NCI-H460 (cell line): ENCODE measurements around the gene C19orf73. TPM values are rescaled to one million over a fixed set of nuclear protein-coding genes. Genes with fewer than 3 reads are reported as not detected.

Source experiments
- DNase-seq: peaks from one replicate; pipeline ENCODE4 v3.0.0-alpha.2; 2016; ENCODE audit warnings: low read depth; ENCODE audit errors: extremely low read depth
- small RNA-seq, 2 experiments: library from RNA; depleted of rRNA; stranded (forward); fragments of <200 nt; gene quantifications; one replicate each; pipeline ENCODE3, GENCODE V24; 2014
- total RNA-seq: library from RNA; depleted of rRNA; stranded (reverse); fragments of >200 nt; shearing (Covaris generic); gene quantifications from 2 replicates; pipeline ENCODE4 v1.2.3, GENCODE V29; 2014; rRNA removed

C19orf73 gene
- total RNA-seq, 1 experiment from 2014 or later, result 0.59 TPM

GRCh38 chr19:49071860-49072547 lies 46.9 kb downstream of the C19orf73 start:
- no peak for DNase-seq

GRCh38 chr19:49070416-49070815 lies 48.5 kb downstream of the C19orf73 start:
- DNase-seq, result no peak

GRCh38 chr19:49069026-49069425 lies 49.9 kb downstream of the C19orf73 start:
- no peak for DNase-seq

Small RNAs within 50 kb of the gene (small RNA-seq; reads per million reads assigned to genes)
- gene RN7SL708P, result 0 reads per million in 2 experiments

Other genes starting within 250 kb of the C19orf73 start
- gene PPP1R15A, start 246.7 kb downstream of the C19orf73 start, total RNA-seq, result 83.3 and 85.6 TPM in 2 replicates
- gene TULP2, start 220.4 kb downstream of the C19orf73 start, total RNA-seq, result not detected in 2 replicates
- 87.9 and 97.4 TPM in 2 replicates for gene NUCB1, start 218.8 kb downstream of the C19orf73 start, total RNA-seq
- gene DHDH, start 185.4 kb downstream of the C19orf73 start, total RNA-seq, result 0.55 TPM in 1 of 2 replicates, not detected in the other
- 93.6 and 95.9 TPM in 2 replicates for gene BAX, start 164.3 kb downstream of the C19orf73 start, total RNA-seq
- gene FTL, start 153.8 kb downstream of the C19orf73 start, total RNA-seq, result 10,502 and 11,625 TPM in 2 replicates
- 17.5 and 19.8 TPM in 2 replicates for gene GYS1, start 125.8 kb downstream of the C19orf73 start, total RNA-seq
- 165 and 179 TPM in 2 replicates for gene RUVBL2, start 125.3 kb downstream of the C19orf73 start, total RNA-seq
- not detected in 2 replicates for gene LHB, start 102.1 kb downstream of the C19orf73 start, total RNA-seq
- gene CGB3, start 94.8 kb downstream of the C19orf73 start, total RNA-seq, result not detected in 2 replicates
- not detected in 2 replicates for gene CGB2, start 87.3 kb downstream of the C19orf73 start, total RNA-seq
- not detected in 2 replicates for gene CGB1, start 82.2 kb downstream of the C19orf73 start, total RNA-seq
- gene CGB5, start 75.3 kb downstream of the C19orf73 start, total RNA-seq, result not detected in 2 replicates
- gene CGB8, start 70.0 kb downstream of the C19orf73 start, total RNA-seq, result not detected in 2 replicates
- gene CGB7, start 61.4 kb downstream of the C19orf73 start, total RNA-seq, result not detected in 2 replicates
- gene NTF4, start 54.3 kb downstream of the C19orf73 start, total RNA-seq, result not detected in 2 replicates
- not detected in 2 replicates for gene KCNA7, start 46.4 kb downstream of the C19orf73 start, total RNA-seq
- gene SNRNP70, start 33.7 kb downstream of the C19orf73 start, total RNA-seq, result 113 and 137 TPM in 2 replicates
- gene LIN7B, start 4.8 kb downstream of the C19orf73 start, total RNA-seq, result 1.8 and 3.2 TPM in 2 replicates
- 4.5 and 6.2 TPM in 2 replicates for gene PPFIA3, start 401 bp upstream of the C19orf73 start, total RNA-seq
- not detected in 2 replicates for gene HRC, start 36.3 kb upstream of the C19orf73 start, total RNA-seq
- 2.8 and 3.9 TPM in 2 replicates for gene TRPM4, start 38.6 kb upstream of the C19orf73 start, total RNA-seq
- 0.30 and 0.43 TPM in 2 replicates for gene SLC6A16, start 206.0 kb upstream of the C19orf73 start, total RNA-seq
- gene CD37, start 216.3 kb upstream of the C19orf73 start, total RNA-seq, result not detected in 2 replicates
- gene TEAD2, start 243.3 kb upstream of the C19orf73 start, total RNA-seq, result 13.7 and 13.8 TPM in 2 replicates
- not detected in 2 replicates for gene DKKL1, start 244.7 kb upstream of the C19orf73 start, total RNA-seq